HG02623 (cell line): ENCODE measurements around the gene P3H2.
"Not testable (repeated sequence)": the region's sequence is repeated elsewhere in the genome, so short reads cannot be mapped to it uniquely, and the experiment has no call there.

Experiments
- ATAC-seq: cut with Tn5 transposase; IDR thresholded peaks from one replicate; pipeline ENCODE4 v1.9.1; 2021; ENCODE audit warnings: moderate library complexity; ENCODE audit not compliant: unreplicated experiment

P3H2 gene

GRCh38 chr3:189985948-189986347 lies 134.7 kb downstream of the P3H2 start:
- ATAC-seq = no peak

GRCh38 chr3:189983612-189984011 lies 137.1 kb downstream of the P3H2 start:
- ATAC-seq = no peak

GRCh38 chr3:189982321-189982945 lies 138.3 kb downstream of the P3H2 start:
- no peak for ATAC-seq

GRCh38 chr3:189981668-189982067 lies 139.0 kb downstream of the P3H2 start:
- no peak for ATAC-seq

GRCh38 chr3:189978753-189979152 lies 141.9 kb downstream of the P3H2 start:
- no peak for ATAC-seq

- ATAC-seq = no peak
Measured at GRCh38 chr3:189977174-189977573, 143.5 kb downstream of the P3H2 start.

GRCh38 chr3:189975391-189975990 lies 145.2 kb downstream of the P3H2 start:
- ATAC-seq = no peak

- ATAC-seq = no peak
Measured at GRCh38 chr3:189974359-189974758, 146.3 kb downstream of the P3H2 start.

GRCh38 chr3:189967254-189967865 lies 153.3 kb downstream of the P3H2 start:
- peak; percentile 73 for ATAC-seq

- peak; percentile 46 for ATAC-seq
Measured at GRCh38 chr3:189966843-189967242, 153.9 kb downstream of the P3H2 start.

GRCh38 chr3:189964623-189965332 lies 155.9 kb downstream of the P3H2 start:
- no peak for ATAC-seq

GRCh38 chr3:189962466-189962865 lies 158.2 kb downstream of the P3H2 start:
- ATAC-seq = no peak

- peak; percentile 79 for ATAC-seq
Measured at GRCh38 chr3:189961522-189962161, 159.1 kb downstream of the P3H2 start.

- not testable (repeated sequence) for ATAC-seq
Measured at GRCh38 chr3:189961086-189961485, 159.6 kb downstream of the P3H2 start.

- ATAC-seq = no peak
Measured at GRCh38 chr3:189954733-189955665, 165.7 kb downstream of the P3H2 start.

- ATAC-seq = no peak
Measured at GRCh38 chr3:189953551-189953950, 167.1 kb downstream of the P3H2 start.

GRCh38 chr3:189952272-189952671 lies 168.4 kb downstream of the P3H2 start:
- ATAC-seq = no peak

- ATAC-seq = no peak
Measured at GRCh38 chr3:189950258-189950657, 170.4 kb downstream of the P3H2 start.

GRCh38 chr3:189949580-189949979 lies 171.1 kb downstream of the P3H2 start:
- no peak for ATAC-seq

- ATAC-seq = no peak
Measured at GRCh38 chr3:189948724-189949045, 172.0 kb downstream of the P3H2 start.
